Measurements from ENCODE around the gene OSBPL8.

The OSBPL8 gene

GRCh38 chr12:76555797-76556196, 3.8 kb downstream of the OSBPL8 start:
- no peak for DNase-seq (ENCODE audit: low read depth in 1 of 2, low spot score in 1 of 2)

GRCh38 chr12:76555231-76555767, 4.3 kb downstream of the OSBPL8 start:
- DNase-seq (ENCODE audit: low read depth in 1 of 2, low spot score in 1 of 2), result no peak

- no peak for DNase-seq (ENCODE audit: low read depth in 1 of 2, low spot score in 1 of 2)
Observed at GRCh38 chr12:76554405-76555230, 5.0 kb downstream of the OSBPL8 start.

GRCh38 chr12:76552343-76552938, 7.1 kb downstream of the OSBPL8 start:
- no peak for DNase-seq (ENCODE audit: low read depth in 1 of 2, low spot score in 1 of 2)

- DNase-seq (ENCODE audit: low read depth in 1 of 2, low spot score in 1 of 2), result no peak
Observed at GRCh38 chr12:76551482-76551888, 8.1 kb downstream of the OSBPL8 start.

- DNase-seq (ENCODE audit: low read depth in 1 of 2, low spot score in 1 of 2), result no peak
Observed at GRCh38 chr12:76549131-76549530, 10.4 kb downstream of the OSBPL8 start.

GRCh38 chr12:76548222-76548837, 11.2 kb downstream of the OSBPL8 start:
- DNase-seq (ENCODE audit: low read depth in 1 of 2, low spot score in 1 of 2), result no peak

- no peak for DNase-seq (ENCODE audit: low read depth in 1 of 2, low spot score in 1 of 2)
Observed at GRCh38 chr12:76547526-76547925, 12.0 kb downstream of the OSBPL8 start.

- DNase-seq (ENCODE audit: low read depth in 1 of 2, low spot score in 1 of 2), result no peak
Observed at GRCh38 chr12:76546889-76547288, 12.7 kb downstream of the OSBPL8 start.

GRCh38 chr12:76545486-76545885, 14.1 kb downstream of the OSBPL8 start:
- no peak for DNase-seq (ENCODE audit: low read depth in 1 of 2, low spot score in 1 of 2)

- no peak for DNase-seq (ENCODE audit: low read depth in 1 of 2, low spot score in 1 of 2)
Observed at GRCh38 chr12:76544601-76545261, 14.8 kb downstream of the OSBPL8 start.

- DNase-seq (ENCODE audit: low read depth in 1 of 2, low spot score in 1 of 2), result no peak
Observed at GRCh38 chr12:76543813-76544347, 15.7 kb downstream of the OSBPL8 start.

GRCh38 chr12:76542908-76543307, 16.7 kb downstream of the OSBPL8 start:
- no peak for DNase-seq (ENCODE audit: low read depth in 1 of 2, low spot score in 1 of 2)

- DNase-seq (ENCODE audit: low read depth in 1 of 2, low spot score in 1 of 2), result no peak
Observed at GRCh38 chr12:76539727-76540126, 19.8 kb downstream of the OSBPL8 start.

- DNase-seq (ENCODE audit: low read depth in 1 of 2, low spot score in 1 of 2), result no peak
Observed at GRCh38 chr12:76537923-76538322, 21.6 kb downstream of the OSBPL8 start.

- no peak for DNase-seq (ENCODE audit: low read depth in 1 of 2, low spot score in 1 of 2)
Observed at GRCh38 chr12:76536546-76536945, 23.0 kb downstream of the OSBPL8 start.

- no peak for DNase-seq (ENCODE audit: low read depth in 1 of 2, low spot score in 1 of 2)
Observed at GRCh38 chr12:76535170-76535569, 24.4 kb downstream of the OSBPL8 start.

GRCh38 chr12:76533331-76533730, 26.2 kb downstream of the OSBPL8 start:
- no peak for DNase-seq (ENCODE audit: low read depth in 1 of 2, low spot score in 1 of 2)

- no peak for DNase-seq (ENCODE audit: low read depth in 1 of 2, low spot score in 1 of 2)
Observed at GRCh38 chr12:76532520-76532919, 27.1 kb downstream of the OSBPL8 start.

GRCh38 chr12:76531056-76531455, 28.5 kb downstream of the OSBPL8 start:
- DNase-seq (ENCODE audit: low read depth in 1 of 2, low spot score in 1 of 2), result no peak

- DNase-seq (ENCODE audit: low read depth in 1 of 2, low spot score in 1 of 2), result no peak
Observed at GRCh38 chr12:76530516-76530915, 29.1 kb downstream of the OSBPL8 start.
